ENCODE data around the gene RPL19. TPM values are rescaled to one million over a fixed set of nuclear protein-coding genes. Genes with fewer than 3 reads are reported as not detected.

Gene RPL19
- total RNA-seq, 1 donor from 2014 or later, result 1,851 TPM

DNA sequence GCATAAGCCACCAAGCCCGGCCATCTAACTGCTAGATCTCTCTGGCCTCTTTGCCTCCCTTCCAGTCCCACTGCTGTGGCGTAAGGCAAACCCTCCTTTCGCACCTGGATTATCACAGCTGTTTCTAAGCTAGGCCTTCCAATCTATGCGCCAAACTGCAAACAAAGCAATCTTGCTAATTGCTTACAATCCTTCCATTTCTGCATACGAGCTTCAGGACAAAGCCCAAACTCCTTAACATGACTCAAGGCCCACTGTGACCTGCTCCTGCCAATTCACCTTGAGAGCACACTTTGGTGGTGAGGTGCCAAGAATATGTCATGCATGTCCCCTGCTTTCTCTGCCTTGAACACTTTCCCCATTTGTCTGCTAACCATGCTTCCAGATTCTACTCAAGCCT lies 28.1 kb upstream of the RPL19 start:
- DNase-seq (ENCODE audit: low spot score), result no peak
- H3K36me3 Mint-ChIP-seq (ENCODE audit: low read depth, unreplicated experiment), result peaks cover 17% of the 10 kb centered on the region
- no peaks in the 10 kb centered on the region for H3K9me3 Mint-ChIP-seq (ENCODE audit: unreplicated experiment)
- no peak overlapping the region for H3K27ac Mint-ChIP-seq (ENCODE audit: unreplicated experiment)
- peaks cover 10% of the 10 kb centered on the region for H3K27me3 Mint-ChIP-seq (ENCODE audit: unreplicated experiment)
- H3K4me1 Mint-ChIP-seq (ENCODE audit: unreplicated experiment), result peaks cover 5% of the 10 kb centered on the region
- H3K4me3 Mint-ChIP-seq (ENCODE audit: unreplicated experiment), result no peak overlapping the region
- TF ChIP-seq, protein P1, sequence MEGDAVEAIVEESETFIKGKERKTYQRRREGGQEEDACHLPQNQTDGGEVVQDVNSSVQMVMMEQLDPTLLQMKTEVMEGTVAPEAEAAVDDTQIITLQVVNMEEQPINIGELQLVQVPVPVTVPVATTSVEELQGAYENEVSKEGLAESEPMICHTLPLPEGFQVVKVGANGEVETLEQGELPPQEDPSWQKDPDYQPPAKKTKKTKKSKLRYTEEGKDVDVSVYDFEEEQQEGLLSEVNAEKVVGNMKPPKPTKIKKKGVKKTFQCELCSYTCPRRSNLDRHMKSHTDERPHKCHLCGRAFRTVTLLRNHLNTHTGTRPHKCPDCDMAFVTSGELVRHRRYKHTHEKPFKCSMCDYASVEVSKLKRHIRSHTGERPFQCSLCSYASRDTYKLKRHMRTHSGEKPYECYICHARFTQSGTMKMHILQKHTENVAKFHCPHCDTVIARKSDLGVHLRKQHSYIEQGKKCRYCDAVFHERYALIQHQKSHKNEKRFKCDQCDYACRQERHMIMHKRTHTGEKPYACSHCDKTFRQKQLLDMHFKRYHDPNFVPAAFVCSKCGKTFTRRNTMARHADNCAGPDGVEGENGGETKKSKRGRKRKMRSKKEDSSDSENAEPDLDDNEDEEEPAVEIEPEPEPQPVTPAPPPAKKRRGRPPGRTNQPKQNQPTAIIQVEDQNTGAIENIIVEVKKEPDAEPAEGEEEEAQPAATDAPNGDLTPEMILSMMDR (IDR thresholded peaks at IDR 0.05; ENCODE audit: unreplicated experiment), result no peak

DNA sequence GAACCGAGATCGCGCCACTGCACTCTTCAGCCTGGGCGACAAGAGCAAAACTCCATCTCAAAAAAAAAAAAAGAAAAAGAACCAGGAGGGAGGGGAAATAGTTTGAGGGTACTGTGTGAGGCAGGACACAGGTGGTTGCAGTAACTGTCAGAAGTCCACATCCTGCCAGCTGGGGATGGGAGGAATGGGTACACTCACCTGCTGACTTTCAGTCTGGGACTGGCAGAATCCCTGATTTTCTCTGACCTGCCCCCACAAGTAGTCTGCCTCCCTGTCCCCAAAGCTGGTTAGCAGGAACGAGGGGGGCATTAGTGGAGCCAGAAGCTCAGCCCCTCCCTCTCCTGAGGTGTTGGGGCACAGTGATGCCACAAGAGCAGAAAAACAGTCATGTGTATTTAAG lies 27.0 kb upstream of the RPL19 start:
- H3K9me3 Mint-ChIP-seq (ENCODE audit: unreplicated experiment), result no peaks in the 10 kb centered on the region
- H3K27ac Mint-ChIP-seq (ENCODE audit: unreplicated experiment), result no peak overlapping the region
- H3K4me3 Mint-ChIP-seq (ENCODE audit: unreplicated experiment), result no peak overlapping the region

DNA sequence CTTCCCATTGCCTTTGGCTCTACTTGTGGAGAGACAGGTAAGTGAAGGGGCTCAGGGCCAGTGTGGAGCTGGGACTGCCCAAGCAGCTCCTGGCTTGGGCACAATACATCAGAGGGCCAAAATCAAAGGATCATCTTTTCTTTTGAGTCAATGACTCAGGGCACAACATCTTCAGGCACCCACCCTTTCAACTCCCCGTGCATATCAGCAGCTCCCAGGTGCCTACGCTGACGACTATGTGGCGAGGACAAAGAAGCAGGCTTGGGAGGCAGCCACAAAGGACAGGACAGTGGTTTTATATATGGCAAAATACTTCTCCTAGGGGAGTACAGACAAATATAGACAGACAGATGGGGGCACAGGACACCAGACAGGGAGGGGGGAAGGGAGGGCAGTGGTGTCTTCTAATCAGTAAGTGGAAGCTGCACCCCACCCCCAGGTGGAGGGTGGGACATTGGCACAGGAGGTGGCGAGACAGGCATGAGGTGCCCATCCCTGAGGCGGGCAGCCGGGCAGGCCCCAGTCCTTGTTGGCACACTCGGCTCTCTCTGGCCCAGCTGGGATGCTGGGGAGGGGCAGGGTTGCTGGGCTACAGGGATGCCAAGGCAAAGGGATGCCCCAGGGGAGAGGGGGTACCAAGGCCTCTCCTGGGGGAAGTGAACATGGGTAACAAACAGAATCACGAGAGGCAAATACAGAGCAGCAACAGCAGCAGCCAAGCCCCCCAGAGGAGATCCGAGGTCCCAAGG lies 26.4 kb upstream of the RPL19 start:
- H3K27me3 Mint-ChIP-seq (ENCODE audit: unreplicated experiment), result peaks cover 15% of the 10 kb centered on the region
- TF ChIP-seq, protein P1 (IDR thresholded peaks at IDR 0.05; ENCODE audit: unreplicated experiment), result no peak
- no peaks in the 10 kb centered on the region for H3K4me1 Mint-ChIP-seq (ENCODE audit: unreplicated experiment)
- H3K9me3 Mint-ChIP-seq (ENCODE audit: unreplicated experiment), result no peaks in the 10 kb centered on the region
- no peak overlapping the region for H3K4me3 Mint-ChIP-seq (ENCODE audit: unreplicated experiment)
- H3K36me3 Mint-ChIP-seq (ENCODE audit: low read depth, unreplicated experiment), result peaks cover 27% of the 10 kb centered on the region
- no peak overlapping the region for H3K27ac Mint-ChIP-seq (ENCODE audit: unreplicated experiment)
- no peak for DNase-seq (ENCODE audit: low spot score)

More for the DNA sequence above, 27.0 kb upstream of the RPL19 start:
- TF ChIP-seq, protein P1 (IDR thresholded peaks at IDR 0.05; ENCODE audit: unreplicated experiment), result no peak
- Mint-ChIP-seq H3K4me1 (ENCODE audit: unreplicated experiment) (no peaks in the 10 kb centered on the region), H3K27me3 (ENCODE audit: unreplicated experiment) (peaks cover 13% of the 10 kb centered on the region), H3K36me3 (ENCODE audit: low read depth, unreplicated experiment) (peaks cover 26% of the 10 kb centered on the region)
- no peak for DNase-seq (ENCODE audit: low spot score)

DNA sequence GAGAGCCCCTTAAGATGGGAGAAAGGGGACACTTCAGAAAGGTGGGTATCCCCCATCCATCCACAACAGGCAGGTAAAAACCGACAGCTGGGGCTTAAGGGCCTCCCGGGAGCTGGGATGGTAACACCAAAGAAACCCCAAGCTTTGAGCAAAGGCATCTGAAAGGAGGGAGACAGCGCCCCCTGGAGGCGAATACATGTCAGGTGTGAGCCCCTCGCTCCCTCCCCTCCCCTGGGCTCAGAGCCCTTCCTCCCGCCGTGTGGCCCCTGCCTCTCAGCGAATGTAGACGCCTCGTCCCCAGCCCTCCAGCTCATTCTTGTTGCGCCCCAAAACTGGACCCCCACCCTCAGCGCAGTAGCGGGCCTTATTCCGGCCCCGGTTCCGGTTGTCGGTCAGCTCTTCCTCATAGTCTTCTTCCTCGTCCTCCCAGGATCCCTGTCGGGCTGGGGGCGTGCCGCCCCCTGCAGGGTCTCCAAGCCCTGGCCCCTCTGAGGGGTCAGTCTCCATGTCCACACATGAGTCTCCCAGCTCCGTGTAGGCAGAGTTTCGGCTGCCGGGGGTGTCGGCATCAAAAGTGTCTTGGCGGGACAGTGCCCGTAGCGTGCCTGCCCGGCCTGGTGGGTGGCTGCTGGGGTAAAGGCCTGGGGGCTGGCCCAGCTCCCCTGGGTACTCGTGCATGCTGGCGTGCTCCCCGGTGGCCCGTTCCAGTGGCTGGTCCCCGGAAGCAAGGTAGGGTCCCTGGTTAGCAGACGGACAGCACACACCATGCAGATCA lies 25.0 kb upstream of the RPL19 start:
- Mint-ChIP-seq H3K36me3 (ENCODE audit: low read depth, unreplicated experiment) (peaks cover 25% of the 10 kb centered on the region), H3K4me3 (ENCODE audit: unreplicated experiment) (no peak overlapping the region), H3K27ac (ENCODE audit: unreplicated experiment) (no peak overlapping the region), H3K4me1 (ENCODE audit: unreplicated experiment) (no peaks in the 10 kb centered on the region), H3K27me3 (ENCODE audit: unreplicated experiment) (peaks cover 15% of the 10 kb centered on the region), H3K9me3 (ENCODE audit: unreplicated experiment) (no peaks in the 10 kb centered on the region)
- TF ChIP-seq, protein P1 (IDR thresholded peaks at IDR 0.05; ENCODE audit: unreplicated experiment), result peak; percentile 93
- DNase-seq (ENCODE audit: low spot score), result peak; percentile 76

DNA sequence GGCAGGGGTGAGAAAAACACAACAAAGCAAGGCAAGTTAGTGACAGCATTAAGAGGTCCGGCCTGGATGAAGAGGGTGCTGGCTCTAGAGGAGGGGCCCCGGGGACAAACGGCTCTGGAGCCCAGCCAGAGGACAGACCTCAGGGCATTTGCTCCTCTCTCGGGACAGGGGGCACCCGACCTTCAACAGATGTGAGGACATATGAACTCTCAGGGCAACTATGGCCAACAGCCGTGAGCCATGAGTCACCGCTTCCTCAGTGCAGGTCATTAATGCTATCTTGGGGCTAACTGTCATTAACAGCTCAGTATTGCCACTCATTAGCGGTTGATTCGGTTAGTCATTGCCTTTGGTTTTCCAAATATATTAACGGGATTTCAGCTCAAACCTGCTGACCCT lies 24.4 kb upstream of the RPL19 start:
- TF ChIP-seq, protein P1 (IDR thresholded peaks at IDR 0.05; ENCODE audit: unreplicated experiment), result no peak
- H3K36me3 Mint-ChIP-seq (ENCODE audit: low read depth, unreplicated experiment), result peaks cover 25% of the 10 kb centered on the region
- DNase-seq (ENCODE audit: low spot score), result no peak
- H3K27ac Mint-ChIP-seq (ENCODE audit: unreplicated experiment), result no peak overlapping the region
- H3K4me1 Mint-ChIP-seq (ENCODE audit: unreplicated experiment), result no peaks in the 10 kb centered on the region
- H3K4me3 Mint-ChIP-seq (ENCODE audit: unreplicated experiment), result no peak overlapping the region
- H3K9me3 Mint-ChIP-seq (ENCODE audit: unreplicated experiment), result no peaks in the 10 kb centered on the region
- H3K27me3 Mint-ChIP-seq (ENCODE audit: unreplicated experiment), result peaks cover 14% of the 10 kb centered on the region

Data from endothelial cell (in vitro differentiated cells).